IMR-90 (cell line): ENCODE data around the gene CSTB. TPM values are rescaled to one million over a fixed set of nuclear protein-coding genes. Genes with fewer than 3 reads are reported as not detected.

Experiments
- ATAC-seq: fragments of 200-7000 bp; cut with Tn5 transposase; 2 replicates; pipeline ENCODE4 v1.9.1; 2020; ENCODE audit warnings: low read depth, mild to moderate bottlenecking, moderate library complexity
- BruUV-seq: library from RNA; stranded (reverse); fragments of 400-500 nt; replicated peaks from 2 replicates; lab custom pipeline; 2021; lab: Mats Ljungman, UMichigan
- CTCF ChIA-PET: fragments of 300-600 bp; formaldehyde crosslinking; extraction: SDS; loops from one replicate; lab custom pipeline; 2021; ENCODE audit warnings: antibody characterized with exemption; lab: Yijun Ruan, JAX
- POLR2A ChIA-PET: fragments of 300-600 bp; sonication (Branson Sonifier 250); formaldehyde crosslinking; loops from one replicate; lab custom pipeline; 2022; ENCODE audit warnings: antibody characterized with exemption; ENCODE audit not compliant: unreplicated experiment; lab: Charles Lee
- DNase-seq: peaks from one replicate; pipeline ENCODE4 v3.0.0; 2013
- H2AFZ ChIP-seq: replicated peaks from 2 replicates; pipeline ENCODE3; 2013; ENCODE audit warnings: low read length, mild to moderate bottlenecking; ENCODE audit not compliant: poor library complexity
- H2AK5ac ChIP-seq: 2 replicates; pipeline ENCODE4 v1.6.1; 2013; ENCODE audit warnings: low read depth, low read length, inconsistent platforms
- H2AK9ac ChIP-seq: replicated peaks from 2 replicates; pipeline ENCODE3; 2013; ENCODE audit warnings: mild to moderate bottlenecking, low read depth, low read length, moderate library complexity; ENCODE audit not compliant: poor library complexity
- H2BK120ac ChIP-seq: 2 replicates; pipeline ENCODE4 v1.6.1; 2013; ENCODE audit warnings: low read depth, low read length, inconsistent platforms
- H2BK15ac ChIP-seq: 3 replicates; pipeline ENCODE4 v1.6.1; 2013; ENCODE audit warnings: low read depth, low read length, inconsistent platforms
- H2BK20ac ChIP-seq: 2 replicates; pipeline ENCODE4 v1.6.1; 2013; ENCODE audit warnings: low read depth, mild to moderate bottlenecking, inconsistent platforms, low read length, moderate library complexity
- H2BK5ac ChIP-seq: 2 replicates; pipeline ENCODE4 v1.6.1; 2013; ENCODE audit warnings: mild to moderate bottlenecking, low read depth, low read length, inconsistent platforms; ENCODE audit not compliant: poor library complexity, severe bottlenecking
- H3K14ac ChIP-seq: replicated peaks from 2 replicates; pipeline ENCODE4 v1.6.1; 2013; ENCODE audit warnings: low read depth, low read length, inconsistent platforms
- H3K18ac ChIP-seq: 2 replicates; pipeline ENCODE4 v1.6.1; 2013; ENCODE audit warnings: low read depth, low read length, control low read depth
- H3K23ac ChIP-seq: 2 replicates; pipeline ENCODE4 v1.6.1; 2013; ENCODE audit warnings: low read depth, low read length, inconsistent platforms
- H3K27ac ChIP-seq: 2 replicates; pipeline ENCODE4 v1.5.1; 2013; ENCODE audit warnings: mild to moderate bottlenecking, control low read depth, low read length; ENCODE audit not compliant: insufficient read depth
- H3K27me3 ChIP-seq: 2 replicates; pipeline ENCODE4 v1.6.1; 2013; ENCODE audit warnings: low read length; ENCODE audit not compliant: control insufficient read depth, insufficient read depth
- H3K36me3 ChIP-seq: 2 replicates; pipeline ENCODE4 v1.6.1; 2013; ENCODE audit warnings: low read length, mixed read lengths; ENCODE audit not compliant: control insufficient read depth, insufficient read depth
- H3K4ac ChIP-seq: 2 replicates; pipeline ENCODE4 v1.6.1; 2013; ENCODE audit warnings: low read depth, low read length, inconsistent platforms
- H3K4me1 ChIP-seq: 2 replicates; pipeline ENCODE4 v1.6.1; 2013; ENCODE audit warnings: low read length, mixed read lengths; ENCODE audit not compliant: control insufficient read depth, insufficient read depth
- H3K4me2 ChIP-seq: 2 replicates; pipeline ENCODE4 v1.6.1; 2013; ENCODE audit warnings: low read depth, mild to moderate bottlenecking, control low read depth, low read length, moderate library complexity
- H3K4me3 ChIP-seq: 2 replicates; pipeline ENCODE4 v1.5.1; 2013; ENCODE audit warnings: low read depth, mild to moderate bottlenecking, control low read depth, low read length, moderate library complexity; ENCODE audit not compliant: insufficient read depth
- H3K56ac ChIP-seq: 2 replicates; pipeline ENCODE4 v1.6.1; 2013; ENCODE audit warnings: low read length, inconsistent platforms; ENCODE audit not compliant: insufficient read depth; ENCODE audit errors: extremely low read depth
- H3K79me1 ChIP-seq, 2 experiments: 2 replicates each; pipeline ENCODE4 v1.6.1; 2013; ENCODE audit warnings: low read length in 2 of 2, inconsistent platforms in 1 of 2, low read depth in 1 of 2
- H3K9ac ChIP-seq: 2 replicates; pipeline ENCODE4 v1.6.1; 2013; ENCODE audit warnings: low read depth, low read length, control low read depth
- H3K9me1 ChIP-seq: 2 replicates; pipeline ENCODE4 v1.6.1; 2013; ENCODE audit warnings: low read length, inconsistent platforms; ENCODE audit not compliant: insufficient read depth
- H3K9me3 ChIP-seq: 2 replicates; pipeline ENCODE4 v1.6.1; 2013; ENCODE audit warnings: low read length; ENCODE audit not compliant: control insufficient read depth, insufficient read depth
- H4K20me1 ChIP-seq: 2 replicates; pipeline ENCODE4 v1.6.1; 2013; ENCODE audit warnings: low read length, inconsistent platforms; ENCODE audit not compliant: insufficient read depth
- H4K5ac ChIP-seq: 2 replicates; pipeline ENCODE4 v1.6.1; 2013; ENCODE audit warnings: mild to moderate bottlenecking, low read depth, low read length, control low read depth
- H4K8ac ChIP-seq, 2 experiments: 2 replicates each; pipeline ENCODE4 v1.6.1; 2013; ENCODE audit warnings: low read depth in 2 of 2, low read length in 2 of 2, control low read depth in 1 of 2, inconsistent platforms in 1 of 2
- H4K91ac ChIP-seq: 2 replicates; pipeline ENCODE4 v1.6.1; 2013; ENCODE audit warnings: low read depth, low read length, inconsistent platforms; ENCODE audit not compliant: insufficient read depth
- CEBPB ChIP-seq: IDR thresholded peaks from 2 replicates; pipeline ENCODE4 v1.6.1; 2012; ENCODE audit warnings: low read depth, low read length, improper control_type of control experiment
- CTCF ChIP-seq: conservative IDR thresholded peaks from 2 replicates; pipeline ENCODE4 v1.5.1; 2012; ENCODE audit warnings: mild to moderate bottlenecking, low read depth, low read length, improper control_type of control experiment
- MAZ ChIP-seq: IDR thresholded peaks from 2 replicates; pipeline ENCODE4 v1.6.1; 2012; ENCODE audit warnings: low read depth, mild to moderate bottlenecking, low read length, improper control_type of control experiment, moderate library complexity, borderline replicate concordance
- MXI1 ChIP-seq: IDR thresholded peaks from 2 replicates; pipeline ENCODE4 v1.6.1; 2012; ENCODE audit warnings: low read depth, mild to moderate bottlenecking, low read length, moderate library complexity, borderline replicate concordance
- RFX5 ChIP-seq: IDR thresholded peaks from 2 replicates; pipeline ENCODE4 v1.8.0; 2012; ENCODE audit warnings: low read depth, mild to moderate bottlenecking, low read length, moderate library complexity
- SMC3 ChIP-seq: fragments of 150-350 bp; IDR thresholded peaks from 2 replicates; pipeline ENCODE4 v1.6.1; 2016; ENCODE audit warnings: low read depth, mild to moderate bottlenecking, antibody characterized with exemption, low read length, moderate library complexity
- WGBS, 2 experiments: methylation state at CpG; one replicate each; pipeline versions ENCODE4 v1.1.5 to v1.1.7; 2013; ENCODE audit warnings: missing lambda C conversion rate in 2 of 2; ENCODE audit not compliant: insufficient read length in 1 of 2; ENCODE audit errors: extremely low coverage in 2 of 2; 5-methylcytosine and 5-hydroxymethylcytosine counted together
- dilution Hi-C: fragments of 300-500 bp; cut with HindIII; formaldehyde crosslinking; loops from one replicate; pipeline ENCODE4 v1.14.3; 2018; ENCODE audit warnings: low sequenced_read_pairs; ENCODE audit not compliant: unreplicated experiment
- in situ Hi-C: fragments of 300-500 bp; cut with MboI; formaldehyde crosslinking; loops from 3 replicates; pipeline ENCODE4 v1.14.3; 2019; ENCODE audit warnings: low sequenced_read_pairs, inconsistent platforms, mixed read lengths
- intact Hi-C: fragments of 100-400 bp; cut with micrococcal nuclease; formaldehyde crosslinking; loops from 2 replicates; pipeline ENCODE4 v1.10.0; 2022
- polyA plus RNA-seq, 3 experiments: library from polyadenylated mRNA; depleted of rRNA; stranded (reverse); fragments of >200 nt; gene quantifications; 2 replicates each; pipeline ENCODE4 v1.2.3, GENCODE V29; 2012; ENCODE audit warnings: low replicate concordance in 1 of 3
- total RNA-seq: library from RNA; depleted of rRNA; stranded (reverse); fragments of >200 nt; gene quantifications from 2 replicates; pipeline ENCODE4 v1.2.3, GENCODE V29; 2012

The CSTB gene
- total and polyA plus RNA-seq, 2 of the 4 experiments (the other 2 are of a cell fraction), result 6.1 to 71.7 TPM

GRCh38 chr21:43769325-43769958 lies 6.7 kb downstream of the CSTB start:
- CTCF ChIA-PET, result no interaction called here

More at GRCh38 chr21:43769325-43769958, 6.7 kb downstream of the CSTB start:
- Histone ChIP-seq H2AFZ (no peak overlapping the region), H2BK15ac (no peak overlapping the region), H3K4ac (no peak overlapping the region), H3K4me1 (peaks cover 14% of the 10 kb centered on the region), H3K36me3 (peaks cover 14% of the 10 kb centered on the region), H4K8ac (no peak overlapping the region; a peak in 1 of 4 replicates), H3K4me3 (no peak overlapping the region), H3K56ac (no peak overlapping the region), H4K20me1 (peaks cover 6% of the 10 kb centered on the region; the same call in 1 of the 2 replicates), H2AK9ac (no peak overlapping the region), H3K23ac (no peak overlapping the region), H2BK120ac (no peak overlapping the region), H4K91ac (no peak overlapping the region), H3K9me1 (peaks cover 13% of the 10 kb centered on the region), H3K9me3 (no peaks in the 10 kb centered on the region), H3K9ac (no peak overlapping the region), H2BK5ac (no peak overlapping the region), H2AK5ac (no peak overlapping the region), H3K27ac (no peak overlapping the region), H3K4me2 (no peak overlapping the region), H4K5ac (no peak overlapping the region), H3K18ac (no peak overlapping the region), H3K14ac (no peak overlapping the region), H2BK20ac (no peak overlapping the region), H3K27me3 (no peaks in the 10 kb centered on the region), H3K79me1 (peaks cover 0 to 14% of the 10 kb centered on the region in 2 experiments; a peak in 3 of 4 replicates)
- intact Hi-C loops, result no loop called here
- 93% methylated on average over 5 of the region's 11 CpGs; no CpG with 5 or more reads in 1 of the 2 experiments for WGBS, 2 experiments
- DNase-seq (no peak), ATAC-seq (no peak)
- dilution Hi-C loops, result no loop called here
- no TSS peak for BruUV-seq
- in situ Hi-C loops, result no loop called here
- POLR2A ChIA-PET, result no interaction called here
- TF ChIP-seq MXI1 (no peak), MAZ (no peak), RFX5 (no peak), CEBPB (no peak), CTCF (no peak), SMC3 (no peak)
